GM10847 (cell line): ENCODE measurements around the gene SEMA6D.

Source experiments
- POLR2A ChIP-seq: IDR thresholded peaks from 2 replicates; pipeline ENCODE4 v1.6.1; 2011; ENCODE audit not compliant: insufficient read length; ENCODE audit errors: extremely low read depth

SEMA6D gene

DNA sequence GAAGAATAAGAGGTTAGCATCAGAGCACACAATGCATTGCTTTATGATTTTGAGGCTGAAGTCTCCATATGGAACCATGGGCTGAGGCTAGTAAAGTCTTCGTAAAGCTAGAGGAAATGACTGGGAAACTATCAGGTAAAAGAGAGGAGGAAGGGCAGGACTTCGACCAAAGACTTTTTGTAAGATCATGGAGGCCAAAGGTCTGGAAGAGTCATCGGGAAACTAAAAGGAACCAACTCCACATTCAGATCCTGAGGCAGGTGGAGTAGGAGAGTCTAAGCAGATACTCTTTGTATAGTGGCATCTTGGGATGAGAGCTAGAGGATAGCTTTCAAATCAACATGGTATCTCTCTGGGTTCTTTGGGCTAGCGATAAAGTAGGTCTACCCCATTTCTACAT lies 36.3 kb downstream of the SEMA6D start:
- TF ChIP-seq POLR2A: no peak

DNA sequence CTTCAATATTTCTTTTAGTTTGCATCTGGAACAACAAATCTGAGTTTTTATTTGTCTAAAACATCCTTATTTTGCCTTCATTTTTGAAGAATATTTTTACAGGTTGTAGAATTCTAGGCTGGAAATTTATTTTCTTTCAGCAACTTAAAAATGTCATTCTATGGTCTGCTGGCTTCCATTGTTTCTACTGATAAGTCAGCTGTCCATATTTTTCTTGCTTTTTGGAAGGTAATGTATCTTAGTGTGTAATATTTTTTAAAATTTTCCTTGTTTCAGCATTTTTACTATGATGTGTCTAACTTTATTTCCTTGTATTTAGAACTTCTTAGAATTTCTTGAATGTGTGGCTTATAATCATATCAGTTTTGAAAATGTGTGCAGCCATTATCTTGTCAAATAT lies 37.0 kb downstream of the SEMA6D start:
- no peak for TF ChIP-seq POLR2A

DNA sequence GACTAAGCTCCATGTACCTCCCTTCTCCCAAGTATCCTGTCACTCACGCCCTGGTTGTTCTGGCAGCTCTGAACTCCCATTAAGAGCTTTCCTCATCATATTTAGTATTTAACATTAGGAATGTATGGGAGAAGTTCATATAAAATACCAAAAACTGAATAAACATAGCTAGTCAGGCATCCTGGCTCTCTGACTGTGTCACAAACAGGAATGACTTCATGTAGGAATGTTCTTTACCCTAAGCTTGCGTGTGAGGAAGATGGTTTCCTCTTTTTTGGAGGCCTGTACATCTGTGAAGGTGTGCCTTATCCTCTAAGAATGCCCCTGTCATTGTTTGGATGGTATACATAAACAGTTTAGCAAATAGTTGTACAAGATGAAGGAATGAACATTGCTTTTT lies 38.6 kb downstream of the SEMA6D start:
- TF ChIP-seq POLR2A: no peak

DNA sequence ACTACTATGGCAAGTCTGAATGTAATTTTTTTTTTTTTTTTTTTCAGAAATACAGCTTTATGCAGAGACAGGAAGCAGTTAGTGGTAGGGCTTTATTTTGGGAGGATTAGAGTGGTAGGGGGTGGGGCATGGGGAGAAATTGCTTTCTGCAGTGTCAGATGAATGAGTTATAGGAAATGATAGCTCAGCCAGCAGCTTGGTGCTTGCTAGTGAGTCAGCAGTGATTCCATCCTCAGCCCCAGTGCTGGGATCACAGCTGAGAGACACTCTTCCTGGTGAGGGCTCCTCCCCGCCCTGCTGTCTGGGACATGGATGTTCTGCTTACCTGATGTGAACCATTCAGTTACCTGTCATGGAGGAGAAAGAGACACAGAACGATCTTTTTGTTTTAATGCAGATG lies 39.6 kb downstream of the SEMA6D start:
- TF ChIP-seq POLR2A: no peak

- TF ChIP-seq POLR2A: no peak
Measured at GRCh38 chr15:47757331-47757730, 40.0 kb downstream of the SEMA6D start.

GRCh38 chr15:47762621-47763020 lies 45.3 kb downstream of the SEMA6D start:
- TF ChIP-seq POLR2A: no peak

- TF ChIP-seq POLR2A: no peak
Measured at GRCh38 chr15:47764666-47765065, 47.4 kb downstream of the SEMA6D start.

- no peak for TF ChIP-seq POLR2A
Measured at GRCh38 chr15:47766406-47766805, 49.1 kb downstream of the SEMA6D start.

- no peak for TF ChIP-seq POLR2A
Measured at GRCh38 chr15:47767035-47767434, 49.7 kb downstream of the SEMA6D start.

GRCh38 chr15:47768735-47769134 lies 51.4 kb downstream of the SEMA6D start:
- no peak for TF ChIP-seq POLR2A

GRCh38 chr15:47769166-47769565 lies 51.9 kb downstream of the SEMA6D start:
- no peak for TF ChIP-seq POLR2A

DNA sequence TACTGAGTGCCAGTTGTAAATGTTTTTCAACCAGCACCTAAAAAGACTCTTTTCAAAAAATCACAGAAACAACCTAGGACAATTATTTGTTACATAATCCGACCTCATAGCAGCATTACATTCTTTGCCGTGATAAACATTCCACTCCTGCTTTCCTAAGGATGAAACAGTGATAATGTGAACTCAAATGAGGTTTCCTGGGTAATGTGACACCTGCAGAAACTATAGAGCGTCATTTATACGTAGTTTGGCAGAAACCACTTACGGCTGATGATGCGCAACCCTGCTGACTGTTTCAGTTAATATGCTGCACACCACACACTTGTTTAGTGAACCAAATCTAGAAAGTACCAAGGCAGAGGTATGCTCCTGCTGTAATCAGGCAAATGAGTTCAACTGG lies 55.8 kb downstream of the SEMA6D start:
- no peak for TF ChIP-seq POLR2A

DNA sequence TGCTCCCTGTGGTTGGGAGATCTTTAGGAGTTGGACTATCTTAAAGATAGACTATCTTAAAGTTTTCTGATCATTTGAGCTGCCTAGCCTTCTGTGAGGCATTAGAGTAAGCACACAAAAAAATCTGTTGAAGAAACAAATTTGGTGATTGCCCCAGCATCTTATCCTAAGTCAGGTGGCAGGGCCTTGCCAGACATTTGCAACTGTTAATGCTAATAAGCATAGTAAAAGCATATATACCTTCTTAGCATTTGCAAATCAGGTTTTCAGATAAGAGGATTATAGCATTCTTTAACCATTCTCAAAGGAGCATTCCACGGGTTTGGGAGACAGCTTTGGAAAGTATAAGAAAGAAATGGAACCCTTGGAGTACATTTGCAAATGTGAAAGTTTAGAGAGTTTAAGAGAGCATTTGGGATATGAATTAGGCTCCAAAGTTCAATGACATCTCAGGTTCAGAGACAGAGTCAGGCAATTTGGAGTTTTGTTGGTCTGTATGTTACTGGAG lies 61.0 kb downstream of the SEMA6D start:
- TF ChIP-seq POLR2A: no peak

DNA sequence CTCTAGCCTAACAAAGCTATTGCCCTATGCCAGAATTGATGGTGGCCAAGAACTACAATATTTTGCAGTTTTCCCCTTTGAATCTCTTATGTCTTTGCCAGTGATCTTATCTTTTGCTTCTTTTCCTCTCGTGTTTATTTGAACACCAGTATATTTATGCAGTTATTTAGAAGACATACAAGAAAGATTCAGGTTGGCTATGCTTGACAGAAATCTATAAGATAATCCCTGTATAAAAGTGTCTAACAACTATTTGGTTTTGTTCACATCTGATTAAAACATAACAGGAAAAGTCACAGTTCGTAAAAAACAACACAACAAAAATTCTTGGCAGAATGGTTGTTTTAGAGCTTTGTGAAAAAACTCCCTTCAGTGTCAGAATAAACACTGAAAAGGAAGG lies 63.7 kb downstream of the SEMA6D start:
- TF ChIP-seq POLR2A: no peak

DNA sequence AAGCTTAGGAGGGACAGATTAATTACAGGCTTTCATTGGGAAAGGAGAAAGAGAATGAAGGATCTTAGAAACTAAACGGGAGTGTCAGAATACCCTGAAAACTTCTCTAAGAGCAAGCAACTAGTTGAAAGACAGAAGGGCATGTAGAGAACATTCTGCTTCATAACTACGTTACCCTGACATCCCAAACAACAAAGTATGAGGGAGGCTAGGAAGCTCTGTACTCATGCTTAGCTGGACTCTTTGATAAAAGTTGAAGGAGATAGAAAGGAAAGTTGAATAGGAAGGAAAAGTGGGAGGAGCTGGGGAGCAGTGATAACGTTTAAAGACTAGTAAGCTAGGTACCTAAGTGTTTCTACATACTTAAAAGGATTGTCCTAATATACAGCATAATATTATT lies 64.2 kb downstream of the SEMA6D start:
- no peak for TF ChIP-seq POLR2A

- no peak for TF ChIP-seq POLR2A
Measured at GRCh38 chr15:47784820-47785219, 67.5 kb downstream of the SEMA6D start.

DNA sequence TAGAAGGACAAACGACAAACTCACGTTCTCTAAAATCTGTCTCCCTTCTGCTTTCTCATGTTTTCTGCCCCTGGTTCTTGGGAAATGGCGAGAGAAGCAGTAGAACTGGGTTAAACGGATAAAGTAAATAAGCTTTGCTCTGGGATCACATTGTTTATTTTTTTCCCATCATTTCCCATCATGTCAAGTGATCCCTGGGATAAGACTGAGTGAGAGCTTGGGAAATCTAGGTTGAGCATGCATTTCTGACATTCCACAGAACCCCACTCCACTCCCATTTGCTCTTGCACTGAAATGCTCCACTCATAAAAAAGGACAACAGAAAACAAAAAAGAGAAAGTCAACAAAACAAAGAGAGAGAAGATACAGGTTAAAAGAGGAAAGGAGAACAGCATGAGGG lies 69.1 kb downstream of the SEMA6D start:
- no peak for TF ChIP-seq POLR2A

GRCh38 chr15:47787875-47788274 lies 70.6 kb downstream of the SEMA6D start:
- no peak for TF ChIP-seq POLR2A
